Liver (tissue), 9 donors: ENCODE data around the gene ZNF195. TPM values are rescaled to one million over a fixed set of nuclear protein-coding genes. Genes with fewer than 3 reads are reported as not detected.

Source experiments
- DNase-seq: peaks from one replicate; pipeline ENCODE4 v3.0.0-alpha.2; 2017; ENCODE audit warnings: low spot score
- H3K27ac ChIP-seq, 2 donors: one replicate each; pipeline ENCODE4 v1.7.0; 2013; ENCODE audit warnings: inconsistent platforms in 2 of 2, low read length in 2 of 2, control low read depth in 1 of 2, low read depth in 1 of 2, mild to moderate bottlenecking in 1 of 2
- H3K27me3 ChIP-seq, 4 donors: one replicate each; pipeline versions ENCODE4 v1.6.1 to v1.7.0; 2013; ENCODE audit warnings: low read length in 3 of 4, inconsistent platforms in 1 of 4, mild to moderate bottlenecking in 1 of 4, moderate library complexity in 1 of 4; ENCODE audit not compliant: control insufficient read depth in 4 of 4, insufficient read depth in 4 of 4
- H3K36me3 ChIP-seq, 4 donors: one replicate each; pipeline versions ENCODE4 v1.6.1 to v1.7.0; 2013; ENCODE audit warnings: low read length in 3 of 4, mild to moderate bottlenecking in 3 of 4, low read depth in 1 of 4, moderate library complexity in 1 of 4; ENCODE audit not compliant: control insufficient read depth in 4 of 4, insufficient read depth in 3 of 4
- H3K4me1 ChIP-seq, 4 donors: one replicate each; pipeline versions ENCODE4 v1.6.1 to v1.7.0; 2013; ENCODE audit warnings: low read length in 3 of 4, mild to moderate bottlenecking in 3 of 4, moderate library complexity in 1 of 4; ENCODE audit not compliant: control insufficient read depth in 4 of 4, insufficient read depth in 4 of 4
- H3K4me3 ChIP-seq, 3 donors: one replicate each; pipeline versions ENCODE4 v1.6.1 to v1.7.0; 2013; ENCODE audit warnings: low read length in 3 of 3, control low read depth in 1 of 3, low read depth in 1 of 3, mild to moderate bottlenecking in 1 of 3
- H3K9ac ChIP-seq, 2 donors: one replicate each; pipeline ENCODE4 v1.7.0; 2013; ENCODE audit warnings: low read length in 2 of 2, mild to moderate bottlenecking in 2 of 2, moderate library complexity in 2 of 2, control low read depth in 1 of 2, low read depth in 1 of 2
- H3K9me3 ChIP-seq, 4 donors: one replicate each; pipeline versions ENCODE4 v1.6.1 to v1.7.0; 2013; ENCODE audit warnings: low read length in 3 of 4; ENCODE audit not compliant: control insufficient read depth in 4 of 4
- EGR1 ChIP-seq, 2 donors: IDR thresholded peaks; 2 replicates each; pipeline ENCODE4 v1.6.1; 2016 to 2018; ENCODE audit warnings: antibody characterized with exemption in 2 of 2, low read depth in 2 of 2
- FOXA1 ChIP-seq: IDR thresholded peaks from 2 replicates; pipeline ENCODE4 v1.6.1; 2016; ENCODE audit warnings: antibody characterized with exemption
- FOXA2 ChIP-seq: IDR thresholded peaks from 2 replicates; pipeline ENCODE4 v1.6.1; 2016; ENCODE audit warnings: antibody characterized with exemption
- GABPA ChIP-seq, 2 donors: IDR thresholded peaks in 1 of 2; conservative IDR thresholded peaks in 1 of 2; 2 replicates each; pipeline ENCODE4 v1.6.1; 2016; ENCODE audit warnings: antibody characterized with exemption in 2 of 2, mild to moderate bottlenecking in 1 of 2, moderate library complexity in 1 of 2
- HNF4A ChIP-seq, 2 donors: conservative IDR thresholded peaks; 2 replicates each; pipeline ENCODE4 v1.6.1; 2016; ENCODE audit warnings: antibody characterized with exemption in 2 of 2, mild to moderate bottlenecking in 2 of 2
- HNF4G ChIP-seq: IDR thresholded peaks from 2 replicates; pipeline ENCODE4 v1.6.1; 2016; ENCODE audit warnings: antibody characterized with exemption
- JUND ChIP-seq, 2 donors: IDR thresholded peaks; 2 replicates each; pipeline ENCODE4 v1.6.1; 2016; ENCODE audit warnings: antibody characterized with exemption in 2 of 2
- NR2F2 ChIP-seq: IDR thresholded peaks from 2 replicates; pipeline ENCODE4 v1.6.1; 2016; ENCODE audit warnings: antibody characterized with exemption
- RAD21 ChIP-seq, 2 donors: IDR thresholded peaks; 2 replicates each; pipeline ENCODE4 v1.6.1; 2016; ENCODE audit warnings: antibody characterized with exemption in 2 of 2, mild to moderate bottlenecking in 2 of 2
- RXRA ChIP-seq, 2 donors: IDR thresholded peaks; 2 replicates each; pipeline ENCODE4 v1.6.1; 2017 to 2018; ENCODE audit warnings: antibody characterized with exemption in 2 of 2, mild to moderate bottlenecking in 1 of 2
- SP1 ChIP-seq: IDR thresholded peaks from 2 replicates; pipeline ENCODE4 v1.6.1; 2018; ENCODE audit warnings: antibody characterized with exemption, mild to moderate bottlenecking
- TAF1 ChIP-seq: conservative IDR thresholded peaks from 2 replicates; pipeline ENCODE4 v1.6.1; 2016; ENCODE audit warnings: antibody characterized with exemption, mild to moderate bottlenecking
- YY1 ChIP-seq: IDR thresholded peaks from 2 replicates; pipeline ENCODE4 v1.6.1; 2016; ENCODE audit warnings: antibody characterized with exemption, mild to moderate bottlenecking
- WGBS: extraction: QIAGEN DNeasy Blood & Tissue Kit; methylation state at CpG from one replicate; pipeline ENCODE4 v1.1.7; 2013; 5-methylcytosine and 5-hydroxymethylcytosine counted together
- polyA plus RNA-seq, 2 donors: library from polyadenylated mRNA; stranded (reverse) in 1 of 2; unstranded in 1 of 2; fragments of 200-250 nt in 1 of 2; fragments of >200 nt in 1 of 2; fragmentation: Nextera tagmentation in 1 of 2; extraction: Ambion mirVana in 1 of 2; gene quantifications; one replicate each; pipeline versions ENCODE4 v1.2.1 to v1.2.3, GENCODE V29; 2013 to 2015
- total RNA-seq, 2 donors: library from RNA; depleted of rRNA; stranded (reverse); fragments of >200 nt; gene quantifications; one replicate each; pipeline ENCODE4 v1.2.3, GENCODE V29; 2014
- TF ChIP-seq, protein P1 (sequence below): IDR thresholded peaks from 2 replicates; pipeline ENCODE4 v1.6.1; 2016; ENCODE audit warnings: antibody characterized with exemption
- TF ChIP-seq, protein P2 (sequence below): IDR thresholded peaks from 2 replicates; pipeline ENCODE4 v1.6.1; 2016; ENCODE audit warnings: antibody characterized with exemption
- TF ChIP-seq, protein P3 (sequence below): IDR thresholded peaks from 2 replicates; pipeline ENCODE4 v1.6.1; 2016; ENCODE audit warnings: antibody characterized with exemption
- TF ChIP-seq, protein P4 (sequence below): fragments of 150-350 bp; IDR thresholded peaks from 2 replicates; pipeline ENCODE4 v1.5.1; 2017; ENCODE audit warnings: improper control_type of control experiment, low read depth, low read length; ENCODE audit not compliant: missing input control
- TF ChIP-seq, protein P5 (sequence below): IDR thresholded peaks from 2 replicates; pipeline ENCODE4 v1.6.1; 2016; ENCODE audit warnings: antibody characterized with exemption, mild to moderate bottlenecking
- donor health status: healthy.
- donor health status: healthy.
- donor health status: healthy.
- donor health status: healthy.
- donor health status: healthy.

The ZNF195 gene
- total and polyA plus RNA-seq, 4 donors, result 4.3 to 12.4 (median 11.1) TPM

DNA sequence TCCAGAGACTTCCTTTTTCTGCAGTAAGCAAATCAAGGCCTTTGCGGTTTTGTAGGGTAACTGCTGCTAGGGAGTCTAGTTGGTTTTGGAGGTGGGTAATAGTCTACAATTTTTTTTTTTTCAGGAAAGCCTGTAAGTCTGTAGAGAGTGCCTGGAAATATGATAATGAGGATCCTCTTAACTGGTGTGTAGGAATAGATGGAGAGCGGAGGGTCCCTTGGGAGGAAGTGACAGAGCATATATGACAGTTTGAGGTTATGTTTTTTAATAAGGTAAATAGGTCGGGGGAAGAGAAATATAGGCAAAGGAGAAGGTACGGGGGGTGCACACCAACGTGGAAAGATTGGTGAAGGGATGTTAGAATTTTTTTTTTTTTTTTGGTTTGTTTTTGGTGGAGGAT lies 25.9 kb downstream of the ZNF195 start (continued):
- TF ChIP-seq, protein P1, sequence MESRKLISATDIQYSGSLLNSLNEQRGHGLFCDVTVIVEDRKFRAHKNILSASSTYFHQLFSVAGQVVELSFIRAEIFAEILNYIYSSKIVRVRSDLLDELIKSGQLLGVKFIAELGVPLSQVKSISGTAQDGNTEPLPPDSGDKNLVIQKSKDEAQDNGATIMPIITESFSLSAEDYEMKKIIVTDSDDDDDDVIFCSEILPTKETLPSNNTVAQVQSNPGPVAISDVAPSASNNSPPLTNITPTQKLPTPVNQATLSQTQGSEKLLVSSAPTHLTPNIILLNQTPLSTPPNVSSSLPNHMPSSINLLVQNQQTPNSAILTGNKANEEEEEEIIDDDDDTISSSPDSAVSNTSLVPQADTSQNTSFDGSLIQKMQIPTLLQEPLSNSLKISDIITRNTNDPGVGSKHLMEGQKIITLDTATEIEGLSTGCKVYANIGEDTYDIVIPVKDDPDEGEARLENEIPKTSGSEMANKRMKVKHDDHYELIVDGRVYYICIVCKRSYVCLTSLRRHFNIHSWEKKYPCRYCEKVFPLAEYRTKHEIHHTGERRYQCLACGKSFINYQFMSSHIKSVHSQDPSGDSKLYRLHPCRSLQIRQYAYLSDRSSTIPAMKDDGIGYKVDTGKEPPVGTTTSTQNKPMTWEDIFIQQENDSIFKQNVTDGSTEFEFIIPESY, result no peak
- TF ChIP-seq NR2F2 (no peak), HNF4G (no peak), FOXA2 (no peak), HNF4A (conservative IDR thresholded peaks at IDR 0.05) (no peak), FOXA1 (no peak), GABPA (IDR thresholded peaks at IDR 0.05 in 1 of 2, conservative IDR thresholded peaks at IDR 0.05 in 1 of 2) (no peak), RAD21 (IDR thresholded peaks at IDR 0.05) (no peak), RXRA (IDR thresholded peaks at IDR 0.05) (no peak), TAF1 (no peak), SP1 (no peak)

DNA sequence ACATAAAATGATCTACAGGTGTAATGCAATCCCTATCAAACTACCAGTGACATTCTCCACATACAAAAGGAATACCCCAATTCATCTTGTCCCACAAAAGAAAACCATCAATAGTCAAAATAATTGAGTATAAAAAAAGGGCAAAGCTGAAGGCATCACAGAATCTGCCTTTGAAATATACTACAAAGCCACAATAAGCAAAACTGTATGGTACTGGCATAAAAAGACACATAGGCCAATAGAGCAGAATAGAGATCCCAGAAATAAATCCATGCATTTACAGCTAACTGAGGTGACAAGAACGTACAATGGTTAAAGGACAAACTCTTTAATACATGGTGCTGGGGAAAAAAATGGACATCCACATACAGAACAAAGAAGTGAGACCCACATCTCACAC lies 31.8 kb downstream of the ZNF195 start:
- peaks cover 13 to 52% (median 15%) of the 10 kb centered on the region in 4 donors for H3K9me3 ChIP-seq

DNA sequence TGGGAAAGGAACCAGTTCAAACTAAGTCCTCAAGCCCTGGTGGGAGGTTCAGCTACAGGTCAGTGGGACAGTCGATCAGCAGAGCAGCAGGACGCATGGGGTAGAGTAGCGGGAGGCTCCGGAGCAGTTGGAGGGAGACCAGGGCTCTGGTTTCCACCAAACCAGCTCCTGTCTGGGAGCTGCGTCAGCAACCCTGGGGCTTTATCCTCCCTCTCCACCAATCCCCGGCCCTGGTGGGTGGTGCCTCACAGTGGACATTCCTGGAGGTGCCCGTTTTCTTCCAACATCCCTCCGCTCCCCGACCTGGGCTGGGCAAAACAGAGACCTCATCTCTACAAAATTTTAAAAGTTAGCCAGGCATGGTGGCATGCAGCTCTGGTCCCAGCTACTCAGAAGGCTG lies 32.4 kb downstream of the ZNF195 start:
- TF ChIP-seq HNF4A (conservative IDR thresholded peaks at IDR 0.05) (no peak), GABPA (IDR thresholded peaks at IDR 0.05 in 1 of 2, conservative IDR thresholded peaks at IDR 0.05 in 1 of 2) (no peak), HNF4G (no peak), RXRA (IDR thresholded peaks at IDR 0.05) (no peak), SP1 (no peak), NR2F2 (no peak), RAD21 (IDR thresholded peaks at IDR 0.05) (no peak), TAF1 (no peak), EGR1 (IDR thresholded peaks at IDR 0.05; ENCODE audit: low read depth in 2 of 2) (no peak), YY1 (no peak), FOXA2 (no peak), FOXA1 (no peak), JUND (IDR thresholded peaks at IDR 0.05) (no peak)
- TF ChIP-seq, protein P2, sequence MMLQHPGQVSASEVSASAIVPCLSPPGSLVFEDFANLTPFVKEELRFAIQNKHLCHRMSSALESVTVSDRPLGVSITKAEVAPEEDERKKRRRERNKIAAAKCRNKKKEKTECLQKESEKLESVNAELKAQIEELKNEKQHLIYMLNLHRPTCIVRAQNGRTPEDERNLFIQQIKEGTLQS, result no peak
- TF ChIP-seq, protein P1, result no peak
- TF ChIP-seq, protein P3, sequence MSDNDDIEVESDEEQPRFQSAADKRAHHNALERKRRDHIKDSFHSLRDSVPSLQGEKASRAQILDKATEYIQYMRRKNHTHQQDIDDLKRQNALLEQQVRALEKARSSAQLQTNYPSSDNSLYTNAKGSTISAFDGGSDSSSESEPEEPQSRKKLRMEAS, result no peak
- TF ChIP-seq, protein P4, sequence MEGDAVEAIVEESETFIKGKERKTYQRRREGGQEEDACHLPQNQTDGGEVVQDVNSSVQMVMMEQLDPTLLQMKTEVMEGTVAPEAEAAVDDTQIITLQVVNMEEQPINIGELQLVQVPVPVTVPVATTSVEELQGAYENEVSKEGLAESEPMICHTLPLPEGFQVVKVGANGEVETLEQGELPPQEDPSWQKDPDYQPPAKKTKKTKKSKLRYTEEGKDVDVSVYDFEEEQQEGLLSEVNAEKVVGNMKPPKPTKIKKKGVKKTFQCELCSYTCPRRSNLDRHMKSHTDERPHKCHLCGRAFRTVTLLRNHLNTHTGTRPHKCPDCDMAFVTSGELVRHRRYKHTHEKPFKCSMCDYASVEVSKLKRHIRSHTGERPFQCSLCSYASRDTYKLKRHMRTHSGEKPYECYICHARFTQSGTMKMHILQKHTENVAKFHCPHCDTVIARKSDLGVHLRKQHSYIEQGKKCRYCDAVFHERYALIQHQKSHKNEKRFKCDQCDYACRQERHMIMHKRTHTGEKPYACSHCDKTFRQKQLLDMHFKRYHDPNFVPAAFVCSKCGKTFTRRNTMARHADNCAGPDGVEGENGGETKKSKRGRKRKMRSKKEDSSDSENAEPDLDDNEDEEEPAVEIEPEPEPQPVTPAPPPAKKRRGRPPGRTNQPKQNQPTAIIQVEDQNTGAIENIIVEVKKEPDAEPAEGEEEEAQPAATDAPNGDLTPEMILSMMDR, result no peak
- TF ChIP-seq, protein P5, sequence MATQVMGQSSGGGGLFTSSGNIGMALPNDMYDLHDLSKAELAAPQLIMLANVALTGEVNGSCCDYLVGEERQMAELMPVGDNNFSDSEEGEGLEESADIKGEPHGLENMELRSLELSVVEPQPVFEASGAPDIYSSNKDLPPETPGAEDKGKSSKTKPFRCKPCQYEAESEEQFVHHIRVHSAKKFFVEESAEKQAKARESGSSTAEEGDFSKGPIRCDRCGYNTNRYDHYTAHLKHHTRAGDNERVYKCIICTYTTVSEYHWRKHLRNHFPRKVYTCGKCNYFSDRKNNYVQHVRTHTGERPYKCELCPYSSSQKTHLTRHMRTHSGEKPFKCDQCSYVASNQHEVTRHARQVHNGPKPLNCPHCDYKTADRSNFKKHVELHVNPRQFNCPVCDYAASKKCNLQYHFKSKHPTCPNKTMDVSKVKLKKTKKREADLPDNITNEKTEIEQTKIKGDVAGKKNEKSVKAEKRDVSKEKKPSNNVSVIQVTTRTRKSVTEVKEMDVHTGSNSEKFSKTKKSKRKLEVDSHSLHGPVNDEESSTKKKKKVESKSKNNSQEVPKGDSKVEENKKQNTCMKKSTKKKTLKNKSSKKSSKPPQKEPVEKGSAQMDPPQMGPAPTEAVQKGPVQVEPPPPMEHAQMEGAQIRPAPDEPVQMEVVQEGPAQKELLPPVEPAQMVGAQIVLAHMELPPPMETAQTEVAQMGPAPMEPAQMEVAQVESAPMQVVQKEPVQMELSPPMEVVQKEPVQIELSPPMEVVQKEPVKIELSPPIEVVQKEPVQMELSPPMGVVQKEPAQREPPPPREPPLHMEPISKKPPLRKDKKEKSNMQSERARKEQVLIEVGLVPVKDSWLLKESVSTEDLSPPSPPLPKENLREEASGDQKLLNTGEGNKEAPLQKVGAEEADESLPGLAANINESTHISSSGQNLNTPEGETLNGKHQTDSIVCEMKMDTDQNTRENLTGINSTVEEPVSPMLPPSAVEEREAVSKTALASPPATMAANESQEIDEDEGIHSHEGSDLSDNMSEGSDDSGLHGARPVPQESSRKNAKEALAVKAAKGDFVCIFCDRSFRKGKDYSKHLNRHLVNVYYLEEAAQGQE, result no peak
- no peak overlapping the region for H3K9ac ChIP-seq

More for the DNA sequence above, 31.8 kb downstream of the ZNF195 start:
- Histone ChIP-seq H3K4me3 (no peak overlapping the region), H3K27me3 (no peaks in the 10 kb centered on the region), H3K36me3 (no peaks in the 10 kb centered on the region), H3K27ac (no peak overlapping the region), H3K4me1 (no peaks in the 10 kb centered on the region), H3K9ac (no peak overlapping the region)
- DNase-seq, result no peak
- TF ChIP-seq RAD21 (IDR thresholded peaks at IDR 0.05) (no peak), HNF4G (no peak), TAF1 (no peak), YY1 (no peak), HNF4A (conservative IDR thresholded peaks at IDR 0.05) (no peak), RXRA (IDR thresholded peaks at IDR 0.05) (no peak)
- WGBS, result 74% methylated on average over 1 of the region's 1 CpG

More for the DNA sequence above, 32.4 kb downstream of the ZNF195 start:
- no peak for DNase-seq
- 94% methylated on average over 9 of the region's 9 CpGs for WGBS
- Histone ChIP-seq H3K27ac (no peak overlapping the region), H3K27me3 (no peaks in the 10 kb centered on the region), H3K4me1 (no peaks in the 10 kb centered on the region), H3K4me3 (no peak overlapping the region), H3K36me3 (no peaks in the 10 kb centered on the region), H3K9me3 (peaks cover 12 to 58% (median 14%) of the 10 kb centered on the region in 4 donors)
